Fibroblast of pulmonary artery (primary cell): ENCODE results near the gene COX19.

Experiments
- DNase-seq: peaks from one replicate; pipeline ENCODE4 v3.0.0-alpha.2; 2010; ENCODE audit warnings: low read depth
- H3K4me3 ChIP-seq: replicated peaks from 2 replicates; pipeline ENCODE4 v1.5.1; 2011; ENCODE audit warnings: low read depth, mild to moderate bottlenecking, control low read depth, low read length, moderate library complexity
- CTCF ChIP-seq: IDR thresholded peaks from 2 replicates; pipeline ENCODE4 v1.5.1; 2011; ENCODE audit warnings: mild to moderate bottlenecking, control low read depth, low read length, inconsistent platforms; ENCODE audit errors: missing control alignments

The COX19 gene

GRCh38 chr7:968205-969105 is 6.9 kb downstream of the COX19 start:
- TF ChIP-seq CTCF = no peak
- DNase-seq = no peak

GRCh38 chr7:967361-968082 is 7.8 kb downstream of the COX19 start:
- no peak for DNase-seq
- no peak for TF ChIP-seq CTCF
- H3K4me3 ChIP-seq = no peak overlapping the region

More at GRCh38 chr7:968205-969105, 6.9 kb downstream of the COX19 start:
- no peak overlapping the region for H3K4me3 ChIP-seq

DNA sequence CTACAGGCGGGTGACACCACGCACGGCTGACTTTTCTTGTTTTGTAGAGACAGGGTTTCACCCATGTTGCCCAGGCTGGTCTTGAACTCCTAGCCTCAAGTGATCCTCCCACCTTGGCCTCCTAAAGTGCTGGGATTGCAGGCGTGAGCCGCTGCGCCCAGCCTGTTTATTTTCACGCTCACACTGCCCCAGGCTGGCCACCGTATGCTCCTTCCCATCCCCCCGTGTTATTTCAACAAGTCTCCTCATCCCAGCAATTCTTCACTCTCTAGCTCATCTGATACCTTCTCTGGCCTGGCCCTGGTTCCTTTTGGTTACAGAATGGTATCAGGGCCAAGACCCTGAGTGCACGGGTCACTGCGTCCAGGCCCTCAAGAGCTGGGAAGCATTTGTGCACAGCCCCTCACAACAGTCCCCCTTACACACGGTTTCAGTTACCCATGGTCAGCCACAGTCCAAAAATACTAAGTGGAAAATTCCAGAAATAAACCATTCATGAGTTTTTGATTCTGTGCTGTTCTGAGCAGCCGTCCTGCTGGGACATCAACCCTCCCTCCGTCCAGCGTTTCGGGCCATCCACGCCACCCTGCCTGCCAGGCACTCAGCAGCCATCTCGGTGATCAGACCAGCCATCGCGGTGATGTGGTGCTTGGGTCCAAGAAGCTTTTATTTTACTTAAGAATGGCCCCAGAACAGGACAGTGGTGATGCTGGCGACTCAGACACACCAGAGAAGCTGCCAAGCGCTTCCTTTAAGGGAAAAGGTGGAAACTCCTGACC is 8.9 kb downstream of the COX19 start:
- no peak for TF ChIP-seq CTCF
- no peak for DNase-seq
- H3K4me3 ChIP-seq = no peak overlapping the region

DNA sequence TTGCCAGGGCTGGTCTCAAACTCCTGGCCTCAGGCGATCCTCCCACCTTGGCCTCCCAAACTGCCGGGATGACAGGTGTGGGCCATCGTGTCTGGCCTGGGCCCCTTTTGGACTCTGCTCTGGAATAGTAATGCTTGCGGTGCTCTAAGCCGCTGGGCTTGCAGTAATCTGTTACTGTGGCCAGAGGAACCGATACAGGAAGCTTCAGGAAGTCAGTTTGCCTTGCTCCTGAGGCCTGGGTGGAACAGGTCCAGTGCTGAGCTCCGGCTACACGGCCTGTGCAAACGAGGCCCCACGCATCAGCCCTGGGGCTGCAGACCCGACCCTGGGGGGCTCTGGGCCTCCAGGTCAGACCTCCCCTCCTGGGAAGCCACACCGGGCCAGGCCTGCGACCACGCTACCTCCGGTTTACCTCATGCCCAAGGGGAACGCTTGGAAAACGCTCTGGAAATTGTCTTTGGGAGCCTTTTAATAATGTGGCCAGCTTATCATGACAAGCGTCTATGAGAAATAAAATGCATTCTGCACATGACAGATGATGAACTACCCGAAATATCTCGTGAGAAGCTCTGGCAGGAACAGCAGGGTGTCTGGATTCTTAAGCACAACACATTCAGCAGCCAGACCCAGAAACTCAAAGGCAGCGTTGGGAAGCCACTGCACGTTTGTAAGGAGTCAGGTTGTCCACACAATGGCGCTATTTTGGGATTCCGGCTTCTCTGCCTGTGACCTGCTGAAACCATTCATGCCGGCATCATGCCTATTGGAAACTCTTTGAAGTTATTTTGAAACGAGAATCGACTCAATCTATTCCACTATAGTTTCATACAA is 10.7 kb downstream of the COX19 start:
- peak; percentile 60 for DNase-seq
- peak; percentile 22 for TF ChIP-seq CTCF
- H3K4me3 ChIP-seq = no peak overlapping the region

DNA sequence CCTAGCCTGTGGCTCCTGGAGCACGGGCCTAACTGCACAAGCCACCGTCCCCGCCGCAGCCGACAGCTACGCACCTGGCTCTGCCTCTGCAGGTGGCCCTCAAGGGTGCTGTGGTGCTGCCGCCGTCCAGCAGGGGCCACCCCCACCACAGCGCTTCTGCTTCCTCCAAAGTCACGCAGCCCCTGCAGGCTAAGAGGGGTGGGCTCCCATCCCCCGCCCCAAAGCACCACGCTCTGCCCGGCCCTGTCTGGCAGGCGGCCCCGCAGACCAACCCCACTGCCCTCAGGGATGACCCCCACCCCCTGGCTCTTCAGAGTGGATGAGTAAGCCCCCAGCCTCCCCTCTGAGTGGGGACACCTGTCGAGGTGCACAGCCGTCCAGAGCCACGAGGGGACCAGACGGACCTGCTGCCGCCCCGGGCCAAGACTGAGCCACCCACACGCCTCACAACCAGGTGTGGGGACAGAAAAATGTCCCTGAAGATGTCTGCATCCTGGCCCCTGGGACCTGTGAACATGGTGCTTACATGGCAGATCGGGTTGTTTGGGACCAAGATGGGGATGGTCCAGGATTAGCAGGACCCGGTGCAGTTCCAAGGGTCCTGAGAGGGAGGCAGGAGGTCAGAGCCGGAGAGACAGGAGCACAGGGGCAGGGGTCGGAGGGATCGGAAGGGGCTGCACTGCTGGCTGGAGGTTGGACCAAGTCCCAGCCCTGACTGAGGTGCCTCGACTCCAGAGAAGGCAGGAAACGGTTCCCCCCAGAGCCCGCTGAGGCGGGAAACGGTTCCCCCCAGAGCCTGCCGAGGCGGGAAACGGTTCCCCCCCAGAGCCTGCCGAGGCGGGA is 11.9 kb downstream of the COX19 start:
- no peak for DNase-seq
- no peak overlapping the region for H3K4me3 ChIP-seq
- no peak for TF ChIP-seq CTCF
